Measurements from ENCODE around the gene RFESD. TPM values are rescaled to one million over a fixed set of nuclear protein-coding genes. Genes with fewer than 3 reads are reported as not detected.
A peak's percentile ranks its signal among the peaks of the same experiment; 100 is the strongest.

RFESD gene
- polyA plus RNA-seq (2012; ENCODE audit: low read depth, missing spikeins), result 4.0 TPM

DNA sequence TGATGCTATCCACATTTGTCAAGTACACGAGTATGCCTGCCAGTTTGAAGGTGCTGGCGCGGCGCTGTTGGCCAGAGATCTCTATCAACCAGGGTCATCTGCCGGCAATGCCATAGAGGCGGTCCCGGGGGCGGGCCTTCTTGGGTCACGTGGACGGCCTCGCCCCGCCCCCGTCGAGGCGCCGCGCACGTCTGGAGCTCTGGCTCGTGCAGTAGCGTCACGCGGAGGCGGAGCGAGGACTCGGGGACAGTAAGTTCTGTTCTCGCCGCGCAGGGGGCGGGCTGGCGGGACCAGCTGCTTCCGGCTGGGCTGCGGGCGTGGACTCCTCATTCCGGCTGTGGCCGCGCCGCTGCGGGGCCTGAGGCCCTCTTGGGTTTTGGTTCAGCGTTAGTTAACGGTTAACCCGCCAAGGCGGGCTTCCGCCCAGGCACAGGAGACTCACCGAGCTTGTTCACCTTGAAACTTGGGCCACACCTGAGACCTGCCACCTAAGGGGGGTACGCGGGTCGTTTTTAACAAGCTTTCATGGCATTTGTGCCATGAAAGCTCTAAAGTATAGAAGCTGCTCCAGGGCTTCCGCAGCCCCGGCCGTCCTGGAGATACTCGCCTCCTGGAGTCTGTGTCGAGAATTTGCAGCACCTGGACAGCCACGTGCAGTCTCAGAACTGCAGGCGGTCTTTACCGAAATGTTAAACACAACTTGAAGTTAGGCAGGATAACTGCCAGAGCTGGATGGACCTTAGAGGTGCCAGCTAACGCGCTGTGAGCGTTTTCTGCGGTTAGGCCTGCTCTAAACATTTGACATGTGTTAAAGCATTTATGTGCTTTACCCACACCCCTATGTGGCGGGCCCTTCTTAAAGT lies at the start of gene RFESD:
RFESD (plus strand) TSS at position 209 of the 863 bp plus-strand sequence. CDS start 5,495 bp downstream, outside the sequence.
- peak; percentile 63 for DNase-seq (ENCODE audit: insufficient read length, low spot score)
- peak; percentile 97 for FAIRE-seq
- TF ChIP-seq POLR2AphosphoS5 (IDR thresholded peaks at IDR 0.05; ENCODE audit: low read depth, low read length) (peak; percentile 75), TAF1 (IDR thresholded peaks at IDR 0.05; ENCODE audit: low read depth, low read length) (peak; percentile 60), PAX5 (IDR thresholded peaks at IDR 0.05; ENCODE audit: insufficient read depth, low read length, severe bottlenecking) (no peak), POLR2A (IDR thresholded peaks at IDR 0.05; ENCODE audit: low read depth, low read length) (peak; percentile 80), POU2F2 (IDR thresholded peaks at IDR 0.05; ENCODE audit: low read depth, low read length) (no peak), SPI1 (IDR thresholded peaks at IDR 0.05; ENCODE audit: low read depth, low read length) (no peak)

DNA sequence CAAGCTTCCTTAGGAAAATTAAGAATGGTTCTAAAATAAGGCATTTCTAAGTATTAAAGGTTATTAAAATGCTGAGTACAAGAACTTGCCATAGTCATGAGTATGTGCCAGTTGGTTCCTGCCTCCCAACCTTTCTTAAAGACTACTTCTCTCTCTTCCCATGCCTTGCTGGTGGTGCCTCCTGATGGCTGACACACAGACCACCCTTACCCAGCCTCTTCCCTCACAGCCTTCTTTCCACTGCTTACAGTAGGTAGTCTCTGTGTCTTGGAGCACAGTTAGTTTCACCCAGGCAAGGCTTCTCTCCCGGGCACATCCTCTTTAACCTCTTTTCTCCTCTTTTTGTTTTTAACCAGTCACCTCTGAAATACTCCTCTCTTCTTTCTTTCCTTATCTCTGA lies 47.3 kb upstream of the RFESD start:
- TF ChIP-seq TAF1 (IDR thresholded peaks at IDR 0.05; ENCODE audit: low read depth, low read length) (no peak), POLR2AphosphoS5 (IDR thresholded peaks at IDR 0.05; ENCODE audit: low read depth, low read length) (no peak), POU2F2 (IDR thresholded peaks at IDR 0.05; ENCODE audit: low read depth, low read length) (no peak), SPI1 (IDR thresholded peaks at IDR 0.05; ENCODE audit: low read depth, low read length) (no peak), PAX5 (IDR thresholded peaks at IDR 0.05; ENCODE audit: insufficient read depth, low read length, severe bottlenecking) (no peak), POLR2A (IDR thresholded peaks at IDR 0.05; ENCODE audit: low read depth, low read length) (no peak)
- FAIRE-seq (no peak), DNase-seq (ENCODE audit: insufficient read length, low spot score) (no peak)

- no peak for FAIRE-seq
- TF ChIP-seq POLR2A (IDR thresholded peaks at IDR 0.05; ENCODE audit: low read depth, low read length), result no peak
- TF ChIP-seq POLR2AphosphoS5 (IDR thresholded peaks at IDR 0.05; ENCODE audit: low read depth, low read length), result no peak
- TF ChIP-seq TAF1 (IDR thresholded peaks at IDR 0.05; ENCODE audit: low read depth, low read length), result no peak
- TF ChIP-seq POU2F2 (IDR thresholded peaks at IDR 0.05; ENCODE audit: low read depth, low read length), result no peak
- no peak for TF ChIP-seq SPI1 (IDR thresholded peaks at IDR 0.05; ENCODE audit: low read depth, low read length)
- no peak for TF ChIP-seq PAX5 (IDR thresholded peaks at IDR 0.05; ENCODE audit: insufficient read depth, low read length, severe bottlenecking)
- no peak for DNase-seq (ENCODE audit: insufficient read length, low spot score)
Measured at GRCh38 chr5:95600557-95600956, 46.0 kb upstream of the RFESD start.

DNA sequence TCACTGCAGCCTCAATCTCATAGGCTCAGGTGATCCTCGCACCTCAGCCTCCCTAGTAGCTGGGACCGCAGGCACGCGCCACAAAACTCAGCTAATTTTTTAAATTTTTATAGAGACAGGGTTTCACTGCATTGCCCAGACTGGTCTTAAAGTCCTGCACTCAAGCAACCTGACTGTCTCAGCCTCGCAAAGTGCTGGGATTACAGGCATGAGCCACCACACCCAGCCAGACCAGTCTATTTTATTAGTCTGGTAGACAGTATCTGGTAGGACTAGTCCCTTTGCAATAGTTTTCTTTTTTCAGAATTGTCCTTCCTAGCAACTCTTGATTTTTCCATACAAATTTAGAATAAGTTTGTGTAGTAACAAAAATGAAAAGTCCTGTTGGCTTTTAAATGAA lies 40.8 kb upstream of the RFESD start:
- no peak for TF ChIP-seq TAF1 (IDR thresholded peaks at IDR 0.05; ENCODE audit: low read depth, low read length)
- no peak for TF ChIP-seq POU2F2 (IDR thresholded peaks at IDR 0.05; ENCODE audit: low read depth, low read length)
- no peak for TF ChIP-seq POLR2AphosphoS5 (IDR thresholded peaks at IDR 0.05; ENCODE audit: low read depth, low read length)
- TF ChIP-seq POLR2A (IDR thresholded peaks at IDR 0.05; ENCODE audit: low read depth, low read length), result no peak
- no peak for TF ChIP-seq SPI1 (IDR thresholded peaks at IDR 0.05; ENCODE audit: low read depth, low read length)
- no peak for TF ChIP-seq PAX5 (IDR thresholded peaks at IDR 0.05; ENCODE audit: insufficient read depth, low read length, severe bottlenecking)
- DNase-seq (ENCODE audit: insufficient read length, low spot score), result no peak
- FAIRE-seq, result no peak

DNA sequence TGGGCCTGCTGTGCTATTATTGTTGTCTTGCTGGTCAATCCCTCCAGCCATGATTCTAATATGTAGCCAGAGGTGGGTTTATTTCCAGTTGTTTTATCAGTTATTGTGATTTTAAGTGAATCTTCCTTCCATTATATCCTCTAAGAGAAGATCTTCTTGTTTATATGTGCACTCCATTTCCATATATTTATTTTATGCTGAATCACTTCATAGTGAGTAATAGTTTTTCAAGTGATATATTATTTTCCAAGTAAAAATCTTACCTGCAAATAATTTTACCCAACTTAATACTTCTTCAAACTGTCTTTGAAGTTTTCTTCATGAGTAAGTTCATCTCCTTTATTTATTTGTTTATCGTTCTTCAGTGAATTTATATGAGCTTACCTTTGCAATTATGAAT lies 40.2 kb upstream of the RFESD start:
- TF ChIP-seq POLR2AphosphoS5 (IDR thresholded peaks at IDR 0.05; ENCODE audit: low read depth, low read length), result no peak
- TF ChIP-seq TAF1 (IDR thresholded peaks at IDR 0.05; ENCODE audit: low read depth, low read length), result no peak
- no peak for TF ChIP-seq PAX5 (IDR thresholded peaks at IDR 0.05; ENCODE audit: insufficient read depth, low read length, severe bottlenecking)
- TF ChIP-seq SPI1 (IDR thresholded peaks at IDR 0.05; ENCODE audit: low read depth, low read length), result no peak
- TF ChIP-seq POU2F2 (IDR thresholded peaks at IDR 0.05; ENCODE audit: low read depth, low read length), result no peak
- TF ChIP-seq POLR2A (IDR thresholded peaks at IDR 0.05; ENCODE audit: low read depth, low read length), result no peak
- no peak for DNase-seq (ENCODE audit: insufficient read length, low spot score)
- FAIRE-seq, result no peak

GRCh38 chr5:95609711-95610110 lies 36.9 kb upstream of the RFESD start:
- FAIRE-seq (no peak), DNase-seq (ENCODE audit: insufficient read length, low spot score) (no peak)
- TF ChIP-seq PAX5 (IDR thresholded peaks at IDR 0.05; ENCODE audit: insufficient read depth, low read length, severe bottlenecking), result no peak
- no peak for TF ChIP-seq POU2F2 (IDR thresholded peaks at IDR 0.05; ENCODE audit: low read depth, low read length)
- no peak for TF ChIP-seq SPI1 (IDR thresholded peaks at IDR 0.05; ENCODE audit: low read depth, low read length)
- TF ChIP-seq POLR2AphosphoS5 (IDR thresholded peaks at IDR 0.05; ENCODE audit: low read depth, low read length), result no peak
- TF ChIP-seq TAF1 (IDR thresholded peaks at IDR 0.05; ENCODE audit: low read depth, low read length), result no peak
- TF ChIP-seq POLR2A (IDR thresholded peaks at IDR 0.05; ENCODE audit: low read depth, low read length), result no peak

GRCh38 chr5:95610546-95610945 lies 36.0 kb upstream of the RFESD start:
- no peak for FAIRE-seq
- no peak for TF ChIP-seq PAX5 (IDR thresholded peaks at IDR 0.05; ENCODE audit: insufficient read depth, low read length, severe bottlenecking)
- no peak for TF ChIP-seq POLR2AphosphoS5 (IDR thresholded peaks at IDR 0.05; ENCODE audit: low read depth, low read length)
- no peak for TF ChIP-seq POLR2A (IDR thresholded peaks at IDR 0.05; ENCODE audit: low read depth, low read length)
- no peak for TF ChIP-seq TAF1 (IDR thresholded peaks at IDR 0.05; ENCODE audit: low read depth, low read length)
- no peak for TF ChIP-seq SPI1 (IDR thresholded peaks at IDR 0.05; ENCODE audit: low read depth, low read length)
- no peak for TF ChIP-seq POU2F2 (IDR thresholded peaks at IDR 0.05; ENCODE audit: low read depth, low read length)

DNA sequence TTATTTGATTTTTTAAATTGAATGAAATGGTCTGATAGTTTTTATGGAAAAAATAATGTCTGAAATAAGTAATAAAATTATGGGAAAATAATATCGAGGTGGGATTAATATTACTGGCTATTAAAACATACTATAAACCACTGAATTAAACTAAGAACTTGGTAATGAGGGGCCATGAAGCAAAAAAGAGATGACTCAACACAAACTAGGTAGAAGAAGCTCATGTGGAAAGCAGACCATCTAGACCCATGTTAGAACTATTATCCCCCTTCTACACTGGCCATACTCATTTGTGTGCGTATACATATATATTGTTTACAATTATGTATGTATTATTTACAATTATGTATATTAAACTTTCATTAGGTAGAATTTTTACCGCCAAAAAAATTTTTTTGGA lies 35.2 kb upstream of the RFESD start:
- no peak for DNase-seq (ENCODE audit: insufficient read length, low spot score)
- TF ChIP-seq POLR2A (IDR thresholded peaks at IDR 0.05; ENCODE audit: low read depth, low read length) (no peak), PAX5 (IDR thresholded peaks at IDR 0.05; ENCODE audit: insufficient read depth, low read length, severe bottlenecking) (no peak), POU2F2 (IDR thresholded peaks at IDR 0.05; ENCODE audit: low read depth, low read length) (no peak)
- FAIRE-seq, result no peak

More at GRCh38 chr5:95610546-95610945, 36.0 kb upstream of the RFESD start:
- DNase-seq (ENCODE audit: insufficient read length, low spot score), result no peak

DNA sequence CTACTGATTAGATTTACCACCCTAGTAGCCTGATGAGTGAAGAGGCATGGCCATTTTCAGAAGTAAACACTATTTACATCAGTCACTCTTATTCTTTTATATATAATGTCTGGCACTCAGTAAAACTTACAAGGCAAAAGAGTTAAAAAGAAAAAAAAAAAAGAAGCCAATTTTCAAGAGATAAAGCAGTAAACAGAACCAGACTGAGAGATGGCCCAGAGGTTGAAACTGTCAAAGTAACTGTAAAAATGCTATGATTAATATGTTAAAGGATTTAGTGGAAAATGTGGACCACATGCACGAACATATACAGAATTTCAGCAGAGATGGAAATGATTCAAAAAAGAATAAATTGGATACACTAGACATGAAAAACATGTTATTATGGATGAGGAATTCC lies 33.1 kb upstream of the RFESD start:
- FAIRE-seq, result no peak
- no peak for DNase-seq (ENCODE audit: insufficient read length, low spot score)
- TF ChIP-seq TAF1 (IDR thresholded peaks at IDR 0.05; ENCODE audit: low read depth, low read length) (no peak), SPI1 (IDR thresholded peaks at IDR 0.05; ENCODE audit: low read depth, low read length) (no peak), POU2F2 (IDR thresholded peaks at IDR 0.05; ENCODE audit: low read depth, low read length) (no peak), PAX5 (IDR thresholded peaks at IDR 0.05; ENCODE audit: insufficient read depth, low read length, severe bottlenecking) (no peak), POLR2A (IDR thresholded peaks at IDR 0.05; ENCODE audit: low read depth, low read length) (no peak), POLR2AphosphoS5 (IDR thresholded peaks at IDR 0.05; ENCODE audit: low read depth, low read length) (no peak)
